Liver (tissue), 3 donors: ENCODE data around the gene PHF10.
A peak's percentile ranks its signal among the peaks of the same experiment; 100 is the strongest.

ENCODE experiments used
- FOXA1 ChIP-seq: IDR thresholded peaks from 2 replicates; pipeline ENCODE4 v1.6.1; 2016; ENCODE audit warnings: antibody characterized with exemption
- GABPA ChIP-seq, 2 donors: IDR thresholded peaks in 1 of 2; conservative IDR thresholded peaks in 1 of 2; 2 replicates each; pipeline ENCODE4 v1.6.1; 2016; ENCODE audit warnings: antibody characterized with exemption in 2 of 2, mild to moderate bottlenecking in 1 of 2, moderate library complexity in 1 of 2
- JUND ChIP-seq, 2 donors: IDR thresholded peaks; 2 replicates each; pipeline ENCODE4 v1.6.1; 2016; ENCODE audit warnings: antibody characterized with exemption in 2 of 2
- RAD21 ChIP-seq, 2 donors: IDR thresholded peaks; 2 replicates each; pipeline ENCODE4 v1.6.1; 2016; ENCODE audit warnings: antibody characterized with exemption in 2 of 2, mild to moderate bottlenecking in 2 of 2
- SP1 ChIP-seq: IDR thresholded peaks from 2 replicates; pipeline ENCODE4 v1.6.1; 2018; ENCODE audit warnings: antibody characterized with exemption, mild to moderate bottlenecking
- TAF1 ChIP-seq: conservative IDR thresholded peaks from 2 replicates; pipeline ENCODE4 v1.6.1; 2016; ENCODE audit warnings: antibody characterized with exemption, mild to moderate bottlenecking
- TF ChIP-seq, protein P1 (sequence below): fragments of 150-350 bp; IDR thresholded peaks from 2 replicates; pipeline ENCODE4 v1.5.1; 2017; ENCODE audit warnings: improper control_type of control experiment, low read depth, low read length; ENCODE audit not compliant: missing input control
- TF ChIP-seq, protein P2 (sequence below): IDR thresholded peaks from 2 replicates; pipeline ENCODE4 v1.6.1; 2016; ENCODE audit warnings: antibody characterized with exemption, mild to moderate bottlenecking
- TF ChIP-seq, protein P3 (sequence below): IDR thresholded peaks from 2 replicates; pipeline ENCODE4 v1.6.1; 2016; ENCODE audit warnings: antibody characterized with exemption
- TF ChIP-seq, protein P4 (sequence below): IDR thresholded peaks from 2 replicates; pipeline ENCODE4 v1.6.1; 2016; ENCODE audit warnings: antibody characterized with exemption
- donor health status: healthy.
- donor health status: healthy.

DNA sequence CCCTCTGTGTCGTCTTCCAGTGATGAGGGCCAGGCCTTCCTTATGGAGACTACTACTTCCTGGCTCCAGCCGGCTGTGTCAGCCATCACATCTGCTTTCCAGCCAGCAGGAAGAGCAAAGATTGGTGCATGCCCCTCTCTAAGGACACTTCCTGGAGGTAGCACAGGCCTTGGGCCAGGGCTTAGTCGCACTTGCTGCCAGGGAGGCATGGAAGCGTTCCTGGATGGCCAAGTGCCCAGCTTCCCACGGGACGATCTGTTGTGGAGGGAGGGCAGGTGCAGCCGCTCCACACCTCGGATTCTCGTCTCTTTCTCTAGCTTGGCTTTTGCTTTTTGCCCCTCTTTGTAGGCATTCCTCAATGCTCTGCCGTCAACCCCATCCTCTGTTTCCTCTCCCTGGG lies 39.0 kb upstream of the PHF10 start:
- TF ChIP-seq, protein P1, sequence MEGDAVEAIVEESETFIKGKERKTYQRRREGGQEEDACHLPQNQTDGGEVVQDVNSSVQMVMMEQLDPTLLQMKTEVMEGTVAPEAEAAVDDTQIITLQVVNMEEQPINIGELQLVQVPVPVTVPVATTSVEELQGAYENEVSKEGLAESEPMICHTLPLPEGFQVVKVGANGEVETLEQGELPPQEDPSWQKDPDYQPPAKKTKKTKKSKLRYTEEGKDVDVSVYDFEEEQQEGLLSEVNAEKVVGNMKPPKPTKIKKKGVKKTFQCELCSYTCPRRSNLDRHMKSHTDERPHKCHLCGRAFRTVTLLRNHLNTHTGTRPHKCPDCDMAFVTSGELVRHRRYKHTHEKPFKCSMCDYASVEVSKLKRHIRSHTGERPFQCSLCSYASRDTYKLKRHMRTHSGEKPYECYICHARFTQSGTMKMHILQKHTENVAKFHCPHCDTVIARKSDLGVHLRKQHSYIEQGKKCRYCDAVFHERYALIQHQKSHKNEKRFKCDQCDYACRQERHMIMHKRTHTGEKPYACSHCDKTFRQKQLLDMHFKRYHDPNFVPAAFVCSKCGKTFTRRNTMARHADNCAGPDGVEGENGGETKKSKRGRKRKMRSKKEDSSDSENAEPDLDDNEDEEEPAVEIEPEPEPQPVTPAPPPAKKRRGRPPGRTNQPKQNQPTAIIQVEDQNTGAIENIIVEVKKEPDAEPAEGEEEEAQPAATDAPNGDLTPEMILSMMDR, result no peak
- TF ChIP-seq, protein P2, sequence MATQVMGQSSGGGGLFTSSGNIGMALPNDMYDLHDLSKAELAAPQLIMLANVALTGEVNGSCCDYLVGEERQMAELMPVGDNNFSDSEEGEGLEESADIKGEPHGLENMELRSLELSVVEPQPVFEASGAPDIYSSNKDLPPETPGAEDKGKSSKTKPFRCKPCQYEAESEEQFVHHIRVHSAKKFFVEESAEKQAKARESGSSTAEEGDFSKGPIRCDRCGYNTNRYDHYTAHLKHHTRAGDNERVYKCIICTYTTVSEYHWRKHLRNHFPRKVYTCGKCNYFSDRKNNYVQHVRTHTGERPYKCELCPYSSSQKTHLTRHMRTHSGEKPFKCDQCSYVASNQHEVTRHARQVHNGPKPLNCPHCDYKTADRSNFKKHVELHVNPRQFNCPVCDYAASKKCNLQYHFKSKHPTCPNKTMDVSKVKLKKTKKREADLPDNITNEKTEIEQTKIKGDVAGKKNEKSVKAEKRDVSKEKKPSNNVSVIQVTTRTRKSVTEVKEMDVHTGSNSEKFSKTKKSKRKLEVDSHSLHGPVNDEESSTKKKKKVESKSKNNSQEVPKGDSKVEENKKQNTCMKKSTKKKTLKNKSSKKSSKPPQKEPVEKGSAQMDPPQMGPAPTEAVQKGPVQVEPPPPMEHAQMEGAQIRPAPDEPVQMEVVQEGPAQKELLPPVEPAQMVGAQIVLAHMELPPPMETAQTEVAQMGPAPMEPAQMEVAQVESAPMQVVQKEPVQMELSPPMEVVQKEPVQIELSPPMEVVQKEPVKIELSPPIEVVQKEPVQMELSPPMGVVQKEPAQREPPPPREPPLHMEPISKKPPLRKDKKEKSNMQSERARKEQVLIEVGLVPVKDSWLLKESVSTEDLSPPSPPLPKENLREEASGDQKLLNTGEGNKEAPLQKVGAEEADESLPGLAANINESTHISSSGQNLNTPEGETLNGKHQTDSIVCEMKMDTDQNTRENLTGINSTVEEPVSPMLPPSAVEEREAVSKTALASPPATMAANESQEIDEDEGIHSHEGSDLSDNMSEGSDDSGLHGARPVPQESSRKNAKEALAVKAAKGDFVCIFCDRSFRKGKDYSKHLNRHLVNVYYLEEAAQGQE, result no peak
- TF ChIP-seq GABPA (IDR thresholded peaks at IDR 0.05 in 1 of 2, conservative IDR thresholded peaks at IDR 0.05 in 1 of 2), result peak in 1 of 2 donors; percentile 29
- TF ChIP-seq SP1, result no peak
- TF ChIP-seq RAD21 (IDR thresholded peaks at IDR 0.05), result no peak
- TF ChIP-seq, protein P3, sequence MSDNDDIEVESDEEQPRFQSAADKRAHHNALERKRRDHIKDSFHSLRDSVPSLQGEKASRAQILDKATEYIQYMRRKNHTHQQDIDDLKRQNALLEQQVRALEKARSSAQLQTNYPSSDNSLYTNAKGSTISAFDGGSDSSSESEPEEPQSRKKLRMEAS, result peak; percentile 5
- TF ChIP-seq TAF1, result no peak
- TF ChIP-seq, protein P4, sequence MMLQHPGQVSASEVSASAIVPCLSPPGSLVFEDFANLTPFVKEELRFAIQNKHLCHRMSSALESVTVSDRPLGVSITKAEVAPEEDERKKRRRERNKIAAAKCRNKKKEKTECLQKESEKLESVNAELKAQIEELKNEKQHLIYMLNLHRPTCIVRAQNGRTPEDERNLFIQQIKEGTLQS, result no peak
- TF ChIP-seq JUND (IDR thresholded peaks at IDR 0.05), result no peak
- no peak for TF ChIP-seq FOXA1
